ENCODE results near the gene AADAC. TPM values are rescaled to one million over a fixed set of nuclear protein-coding genes. Genes with fewer than 3 reads are reported as not detected.

AADAC gene
- total RNA-seq, 2 experiments from 2014 or later: not detected

GRCh38 chr3:151819910-151820309 lies 6.0 kb downstream of the AADAC start:
- POLR2A ChIA-PET: no interaction called here
- intact Hi-C loops (cut with DNase I, micrococcal nuclease): no loop called here

GRCh38 chr3:151827816-151828215 lies 13.9 kb downstream of the AADAC start:
- Histone ChIP-seq H3K36me3 (ENCODE audit: insufficient read depth, low read length) (no peaks in the 10 kb centered on the region), H3K27ac (ENCODE audit: low read depth in 1 of 2, low read length in 2 of 2) (no peak overlapping the region), H3K4me3 (ENCODE audit: low read length) (no peak overlapping the region), H3K27me3 (ENCODE audit: control insufficient read depth in 1 of 2, insufficient read depth in 2 of 2, low read length in 2 of 2) (no peaks in the 10 kb centered on the region), H3K9me3 (ENCODE audit: control insufficient read depth in 1 of 2, insufficient read depth in 1 of 2, low read length in 2 of 2) (no peaks in the 10 kb centered on the region), H3K4me1 (ENCODE audit: insufficient read depth, low read length) (no peaks in the 10 kb centered on the region)
- no peak for TF ChIP-seq CTCF (IDR thresholded peaks at IDR 0.05)
- no peaks in the 10 kb centered on the region for H3K9me3 Mint-ChIP-seq
- ChIA-PET CTCF (interaction anchor here (1.1 kb wide), 1 partner anchor 11 kb away, joined by 3 read pairs; no protein-coding TSS in a partner anchor), POLR2A (no interaction called here)
- H3K4me1 Mint-ChIP-seq (ENCODE audit: low read depth): no peaks in the 10 kb centered on the region
- intact Hi-C loops (cut with DNase I, micrococcal nuclease): no loop called here
- H3K4me3 Mint-ChIP-seq: no peak overlapping the region
- H3K27ac Mint-ChIP-seq: no peak overlapping the region
- DNase-seq: no peak
- ATAC-seq (ENCODE audit: poor library complexity): no peak
- peaks cover 19% of the 10 kb centered on the region for H3K27me3 Mint-ChIP-seq
- H3K36me3 Mint-ChIP-seq (ENCODE audit: low read depth): no peaks in the 10 kb centered on the region

More at GRCh38 chr3:151819910-151820309, 6.0 kb downstream of the AADAC start:
- no peak overlapping the region for H3K27ac Mint-ChIP-seq
- Histone ChIP-seq H3K9me3 (ENCODE audit: control insufficient read depth in 1 of 2, insufficient read depth in 1 of 2, low read length in 2 of 2) (no peaks in the 10 kb centered on the region), H3K27ac (ENCODE audit: low read depth in 1 of 2, low read length in 2 of 2) (no peak overlapping the region), H3K4me3 (ENCODE audit: low read length) (no peak overlapping the region), H3K27me3 (ENCODE audit: control insufficient read depth in 1 of 2, insufficient read depth in 2 of 2, low read length in 2 of 2) (no peaks in the 10 kb centered on the region), H3K36me3 (ENCODE audit: insufficient read depth, low read length) (no peaks in the 10 kb centered on the region), H3K4me1 (ENCODE audit: insufficient read depth, low read length) (no peaks in the 10 kb centered on the region)
- no peaks in the 10 kb centered on the region for H3K4me1 Mint-ChIP-seq (ENCODE audit: low read depth)
- DNase-seq: no peak
- CTCF ChIA-PET: no interaction called here
- no peak for TF ChIP-seq CTCF (IDR thresholded peaks at IDR 0.05)
- no peaks in the 10 kb centered on the region for H3K36me3 Mint-ChIP-seq (ENCODE audit: low read depth)
- H3K9me3 Mint-ChIP-seq: no peaks in the 10 kb centered on the region
- no peak for ATAC-seq (ENCODE audit: poor library complexity)
- H3K4me3 Mint-ChIP-seq: no peak overlapping the region
- peaks cover 23% of the 10 kb centered on the region for H3K27me3 Mint-ChIP-seq

GRCh38 chr3:151835751-151836525 lies 22.0 kb downstream of the AADAC start:
- H3K27me3 ChIP-seq (ENCODE audit: control insufficient read depth in 1 of 2, insufficient read depth in 2 of 2, low read length in 2 of 2): peaks cover 0 to 3% of the 10 kb centered on the region in 2 experiments
- TF ChIP-seq CTCF (IDR thresholded peaks at IDR 0.05): no peak
- H3K36me3 Mint-ChIP-seq (ENCODE audit: low read depth): no peaks in the 10 kb centered on the region
- ChIA-PET POLR2A (no interaction called here), CTCF (no interaction called here)
- no peak overlapping the region for H3K27ac ChIP-seq (ENCODE audit: low read depth in 1 of 2, low read length in 2 of 2)
- intact Hi-C loops (cut with DNase I, micrococcal nuclease): loop anchor here (5.0 to 10.0 kb wide), 2 partner anchors 371 to 399 kb away; partner anchors contain the start of gene IGSF10 (in 1 of the 2)
- H3K4me1 Mint-ChIP-seq (ENCODE audit: low read depth): no peaks in the 10 kb centered on the region
- H3K27ac Mint-ChIP-seq: no peak overlapping the region
- no peaks in the 10 kb centered on the region for H3K36me3 ChIP-seq (ENCODE audit: insufficient read depth, low read length)
- H3K4me3 ChIP-seq (ENCODE audit: low read length): no peak overlapping the region
- no peak for DNase-seq
- no peaks in the 10 kb centered on the region for H3K9me3 ChIP-seq (ENCODE audit: control insufficient read depth in 1 of 2, insufficient read depth in 1 of 2, low read length in 2 of 2)
- peaks cover 18% of the 10 kb centered on the region for H3K27me3 Mint-ChIP-seq
- H3K4me3 Mint-ChIP-seq: no peak overlapping the region
- H3K4me1 ChIP-seq (ENCODE audit: insufficient read depth, low read length): no peaks in the 10 kb centered on the region
- H3K9me3 Mint-ChIP-seq: no peaks in the 10 kb centered on the region
- no peak for ATAC-seq (ENCODE audit: poor library complexity)
